ENCODE results near the gene GFM1.

GRCh38 chr3:158702815-158703481 is 58.6 kb downstream of the GFM1 start:
- no peak for TF ChIP-seq POLR2A (IDR thresholded peaks at IDR 0.05)
- TF ChIP-seq, protein P1, sequence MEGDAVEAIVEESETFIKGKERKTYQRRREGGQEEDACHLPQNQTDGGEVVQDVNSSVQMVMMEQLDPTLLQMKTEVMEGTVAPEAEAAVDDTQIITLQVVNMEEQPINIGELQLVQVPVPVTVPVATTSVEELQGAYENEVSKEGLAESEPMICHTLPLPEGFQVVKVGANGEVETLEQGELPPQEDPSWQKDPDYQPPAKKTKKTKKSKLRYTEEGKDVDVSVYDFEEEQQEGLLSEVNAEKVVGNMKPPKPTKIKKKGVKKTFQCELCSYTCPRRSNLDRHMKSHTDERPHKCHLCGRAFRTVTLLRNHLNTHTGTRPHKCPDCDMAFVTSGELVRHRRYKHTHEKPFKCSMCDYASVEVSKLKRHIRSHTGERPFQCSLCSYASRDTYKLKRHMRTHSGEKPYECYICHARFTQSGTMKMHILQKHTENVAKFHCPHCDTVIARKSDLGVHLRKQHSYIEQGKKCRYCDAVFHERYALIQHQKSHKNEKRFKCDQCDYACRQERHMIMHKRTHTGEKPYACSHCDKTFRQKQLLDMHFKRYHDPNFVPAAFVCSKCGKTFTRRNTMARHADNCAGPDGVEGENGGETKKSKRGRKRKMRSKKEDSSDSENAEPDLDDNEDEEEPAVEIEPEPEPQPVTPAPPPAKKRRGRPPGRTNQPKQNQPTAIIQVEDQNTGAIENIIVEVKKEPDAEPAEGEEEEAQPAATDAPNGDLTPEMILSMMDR (IDR thresholded peaks at IDR 0.05) = no peak

Data from esophagus squamous epithelium (tissue), 4 donors.